HepG2 (cell line): ENCODE measurements around the gene RAB40A. TPM values are rescaled to one million over a fixed set of nuclear protein-coding genes. Genes with fewer than 3 reads are reported as not detected.

Experiments used
- CEBPB ChIP-seq: IDR thresholded peaks from 2 replicates; pipeline ENCODE4 v1.6.1; 2011; ENCODE audit warnings: low read depth, low read length, improper control_type of control experiment, borderline replicate concordance
- HOXA7 ChIP-seq: sonication (generic); formaldehyde crosslinking; IDR thresholded peaks from 2 replicates; pipeline ENCODE4 v1.8.1; 2022; ENCODE audit warnings: mild to moderate bottlenecking, missing genetic modification reagents, moderate library complexity
- KMT2B ChIP-seq: IDR thresholded peaks from 2 replicates; pipeline ENCODE4 v1.6.1; 2016; ENCODE audit warnings: missing genetic modification reagents, missing compliant biosample characterization
- RBAK ChIP-seq: sonication (generic); formaldehyde crosslinking; IDR thresholded peaks from 2 replicates; pipeline ENCODE4 v1.5.1; 2020; ENCODE audit warnings: mild to moderate bottlenecking, missing genetic modification reagents
- TBX3 ChIP-seq: fragments of 450-650 bp; IDR thresholded peaks from 2 replicates; pipeline ENCODE4 v1.6.1; 2017; ENCODE audit warnings: antibody characterized with exemption, mild to moderate bottlenecking, inconsistent platforms, borderline replicate concordance
- ZBTB7B ChIP-seq: sonication (generic); formaldehyde crosslinking; IDR thresholded peaks from 2 replicates; pipeline ENCODE4 v1.4.0; 2020; ENCODE audit warnings: missing genetic modification reagents
- ZNF614 ChIP-seq: IDR thresholded peaks from 2 replicates; pipeline ENCODE4 v1.6.1; 2018; ENCODE audit warnings: missing biosample characterization, missing genetic modification reagents, inconsistent platforms, borderline replicate concordance
- polyA plus RNA-seq, 8 experiments: library from polyadenylated mRNA; depleted of rRNA in 3 of 8; stranded (reverse) in 7 of 8; unstranded in 1 of 8; fragments of >200 nt; fragmentation: Illumina TruSeq in 4 of 8; extraction: Trizol in 4 of 8; gene quantifications; 2 replicates each; pipeline versions ENCODE4 v1.2.1 to v1.2.3, GENCODE V29; 2011 to 2016; ENCODE audit warnings: low read depth in 4 of 8, missing spikeins in 1 of 8, mixed read lengths in 1 of 8; ENCODE audit not compliant: insufficient read depth in 1 of 8
- total RNA-seq, 5 experiments: library from RNA; depleted of rRNA; stranded (reverse); fragments of >200 nt; fragmentation: Illumina TruSeq; extraction: Trizol; gene quantifications; 2 replicates each; pipeline ENCODE4 v1.2.3, GENCODE V29; 2016; ENCODE audit warnings: low read depth in 1 of 5
- TF ChIP-seq, protein P1 (sequence below): sonication (generic); formaldehyde crosslinking; conservative IDR thresholded peaks from 2 replicates; pipeline ENCODE4 v1.4.0; 2020; ENCODE audit warnings: missing genetic modification reagents
- TF ChIP-seq, protein P2 (sequence below): sonication (generic); IDR thresholded peaks from 2 replicates; pipeline ENCODE4 v1.6.1; 2016; ENCODE audit warnings: low read depth, borderline replicate concordance
- TF ChIP-seq, protein P3 (sequence below): sonication (generic); formaldehyde crosslinking; IDR thresholded peaks from 2 replicates; pipeline ENCODE4 v1.4.0; 2020; ENCODE audit warnings: missing genetic modification reagents
- TF ChIP-seq, protein P4 (sequence below): sonication (generic); formaldehyde crosslinking; IDR thresholded peaks from 2 replicates; pipeline ENCODE4 v1.4.0; 2020; ENCODE audit warnings: missing genetic modification reagents; ENCODE audit errors: not compliant biosample characterization

The RAB40A gene
- total and polyA plus RNA-seq, 2 of the 13 experiments (the other 11 are each of a cell fraction or from before 2014, with no cell fraction given): 0.11 TPM; not detected in 1

DNA sequence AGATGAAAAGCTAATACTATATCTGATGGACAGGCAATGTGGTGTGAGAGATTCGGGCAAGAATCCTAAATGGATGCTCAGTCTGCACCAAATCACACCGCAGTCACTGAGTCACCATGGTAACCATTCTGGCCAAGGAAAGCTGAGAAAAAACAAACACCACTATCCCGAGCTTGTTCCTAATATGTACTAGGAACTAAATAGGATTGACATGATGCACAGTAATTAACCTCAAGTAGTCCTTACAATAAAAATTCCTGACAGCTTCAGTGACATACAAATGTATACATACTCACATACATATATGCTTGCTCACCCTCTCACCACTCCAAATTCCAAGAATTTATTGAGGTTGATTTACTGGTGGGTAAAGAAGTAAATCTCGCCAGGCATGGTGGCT is 1.1 kb upstream of the RAB40A start (continued):
- TF ChIP-seq TBX3: no peak
- TF ChIP-seq, protein P1, sequence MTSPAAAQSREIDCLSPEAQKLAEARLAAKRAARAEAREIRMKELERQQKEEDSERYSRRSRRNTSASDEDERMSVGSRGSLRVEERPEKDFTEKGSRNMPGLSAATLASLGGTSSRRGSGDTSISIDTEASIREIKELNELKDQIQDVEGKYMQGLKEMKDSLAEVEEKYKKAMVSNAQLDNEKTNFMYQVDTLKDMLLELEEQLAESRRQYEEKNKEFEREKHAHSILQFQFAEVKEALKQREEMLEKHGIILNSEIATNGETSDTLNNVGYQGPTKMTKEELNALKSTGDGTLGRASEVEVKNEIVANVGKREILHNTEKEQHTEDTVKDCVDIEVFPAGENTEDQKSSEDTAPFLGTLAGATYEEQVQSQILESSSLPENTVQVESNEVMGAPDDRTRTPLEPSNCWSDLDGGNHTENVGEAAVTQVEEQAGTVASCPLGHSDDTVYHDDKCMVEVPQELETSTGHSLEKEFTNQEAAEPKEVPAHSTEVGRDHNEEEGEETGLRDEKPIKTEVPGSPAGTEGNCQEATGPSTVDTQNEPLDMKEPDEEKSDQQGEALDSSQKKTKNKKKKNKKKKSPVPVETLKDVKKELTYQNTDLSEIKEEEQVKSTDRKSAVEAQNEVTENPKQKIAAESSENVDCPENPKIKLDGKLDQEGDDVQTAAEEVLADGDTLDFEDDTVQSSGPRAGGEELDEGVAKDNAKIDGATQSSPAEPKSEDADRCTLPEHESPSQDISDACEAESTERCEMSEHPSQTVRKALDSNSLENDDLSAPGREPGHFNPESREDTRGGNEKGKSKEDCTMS (CRISPR knock-in tag): no peak
- TF ChIP-seq ZNF614 (CRISPR knock-in tag): no peak
- TF ChIP-seq, protein P2, sequence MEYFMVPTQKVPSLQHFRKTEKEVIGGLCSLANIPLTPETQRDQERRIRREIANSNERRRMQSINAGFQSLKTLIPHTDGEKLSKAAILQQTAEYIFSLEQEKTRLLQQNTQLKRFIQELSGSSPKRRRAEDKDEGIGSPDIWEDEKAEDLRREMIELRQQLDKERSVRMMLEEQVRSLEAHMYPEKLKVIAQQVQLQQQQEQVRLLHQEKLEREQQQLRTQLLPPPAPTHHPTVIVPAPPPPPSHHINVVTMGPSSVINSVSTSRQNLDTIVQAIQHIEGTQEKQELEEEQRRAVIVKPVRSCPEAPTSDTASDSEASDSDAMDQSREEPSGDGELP: no peak
- TF ChIP-seq HOXA7 (CRISPR knock-in tag): no peak
- TF ChIP-seq, protein P3, sequence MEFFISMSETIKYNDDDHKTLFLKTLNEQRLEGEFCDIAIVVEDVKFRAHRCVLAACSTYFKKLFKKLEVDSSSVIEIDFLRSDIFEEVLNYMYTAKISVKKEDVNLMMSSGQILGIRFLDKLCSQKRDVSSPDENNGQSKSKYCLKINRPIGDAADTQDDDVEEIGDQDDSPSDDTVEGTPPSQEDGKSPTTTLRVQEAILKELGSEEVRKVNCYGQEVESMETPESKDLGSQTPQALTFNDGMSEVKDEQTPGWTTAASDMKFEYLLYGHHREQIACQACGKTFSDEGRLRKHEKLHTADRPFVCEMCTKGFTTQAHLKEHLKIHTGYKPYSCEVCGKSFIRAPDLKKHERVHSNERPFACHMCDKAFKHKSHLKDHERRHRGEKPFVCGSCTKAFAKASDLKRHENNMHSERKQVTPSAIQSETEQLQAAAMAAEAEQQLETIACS (CRISPR knock-in tag): no peak
- no peak for TF ChIP-seq RBAK
- TF ChIP-seq CEBPB: no peak
- TF ChIP-seq ZBTB7B (CRISPR knock-in tag): no peak
- TF ChIP-seq, protein P4, sequence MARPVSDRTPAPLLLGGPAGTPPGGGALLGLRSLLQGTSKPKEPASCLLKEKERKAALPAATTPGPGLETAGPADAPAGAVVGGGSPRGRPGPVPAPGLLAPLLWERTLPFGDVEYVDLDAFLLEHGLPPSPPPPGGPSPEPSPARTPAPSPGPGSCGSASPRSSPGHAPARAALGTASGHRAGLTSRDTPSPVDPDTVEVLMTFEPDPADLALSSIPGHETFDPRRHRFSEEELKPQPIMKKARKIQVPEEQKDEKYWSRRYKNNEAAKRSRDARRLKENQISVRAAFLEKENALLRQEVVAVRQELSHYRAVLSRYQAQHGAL: no peak
- no peak for TF ChIP-seq KMT2B (CRISPR knock-in tag)
- TF ChIP-seq, all 625 proteins: peak for 0
